OCI-LY7 (cell line): Measurements from ENCODE around the gene KATNAL1.

Experiments
- CTCF ChIP-seq: fragments of 200-600 bp; sonication (generic); conservative IDR thresholded peaks from 2 replicates; pipeline ENCODE4 v1.5.1; 2014; ENCODE audit warnings: mild to moderate bottlenecking, antibody characterized with exemption, low read length, moderate library complexity, mixed read lengths
- EZH2phosphoT487 ChIP-seq: fragments of 200-600 bp; sonication (generic); IDR thresholded peaks from 2 replicates; pipeline ENCODE4 v1.6.1; 2018; ENCODE audit warnings: low read depth, borderline replicate concordance, mild to moderate bottlenecking, mixed run types, antibody characterized with exemption, low read length, moderate library complexity, mixed read lengths

- TF ChIP-seq CTCF (no peak), EZH2phosphoT487 (no peak)
Observed at GRCh38 chr13:30306762-30307193, 573 bp downstream of the KATNAL1 start.
